Liver (tissue), 9 donors: Measurements from ENCODE around the gene SCLY. TPM values are rescaled to one million over a fixed set of nuclear protein-coding genes. Genes with fewer than 3 reads are reported as not detected.

ENCODE experiments used
- DNase-seq: peaks from one replicate; pipeline ENCODE4 v3.0.0-alpha.2; 2017; ENCODE audit warnings: low spot score
- H3K27ac ChIP-seq, 2 donors: one replicate each; pipeline ENCODE4 v1.7.0; 2013; ENCODE audit warnings: inconsistent platforms in 2 of 2, low read length in 2 of 2, control low read depth in 1 of 2, low read depth in 1 of 2, mild to moderate bottlenecking in 1 of 2
- H3K27me3 ChIP-seq, 4 donors: one replicate each; pipeline versions ENCODE4 v1.6.1 to v1.7.0; 2013; ENCODE audit warnings: low read length in 3 of 4, inconsistent platforms in 1 of 4, mild to moderate bottlenecking in 1 of 4, moderate library complexity in 1 of 4; ENCODE audit not compliant: control insufficient read depth in 4 of 4, insufficient read depth in 4 of 4
- H3K36me3 ChIP-seq, 4 donors: one replicate each; pipeline versions ENCODE4 v1.6.1 to v1.7.0; 2013; ENCODE audit warnings: low read length in 3 of 4, mild to moderate bottlenecking in 3 of 4, low read depth in 1 of 4, moderate library complexity in 1 of 4; ENCODE audit not compliant: control insufficient read depth in 4 of 4, insufficient read depth in 3 of 4
- H3K4me1 ChIP-seq, 4 donors: one replicate each; pipeline versions ENCODE4 v1.6.1 to v1.7.0; 2013; ENCODE audit warnings: low read length in 3 of 4, mild to moderate bottlenecking in 3 of 4, moderate library complexity in 1 of 4; ENCODE audit not compliant: control insufficient read depth in 4 of 4, insufficient read depth in 4 of 4
- H3K4me3 ChIP-seq, 3 donors: one replicate each; pipeline versions ENCODE4 v1.6.1 to v1.7.0; 2013; ENCODE audit warnings: low read length in 3 of 3, control low read depth in 1 of 3, low read depth in 1 of 3, mild to moderate bottlenecking in 1 of 3
- H3K9ac ChIP-seq, 2 donors: one replicate each; pipeline ENCODE4 v1.7.0; 2013; ENCODE audit warnings: low read length in 2 of 2, mild to moderate bottlenecking in 2 of 2, moderate library complexity in 2 of 2, control low read depth in 1 of 2, low read depth in 1 of 2
- H3K9me3 ChIP-seq, 4 donors: one replicate each; pipeline versions ENCODE4 v1.6.1 to v1.7.0; 2013; ENCODE audit warnings: low read length in 3 of 4; ENCODE audit not compliant: control insufficient read depth in 4 of 4
- EGR1 ChIP-seq, 2 donors: IDR thresholded peaks; 2 replicates each; pipeline ENCODE4 v1.6.1; 2016 to 2018; ENCODE audit warnings: antibody characterized with exemption in 2 of 2, low read depth in 2 of 2
- FOXA1 ChIP-seq: IDR thresholded peaks from 2 replicates; pipeline ENCODE4 v1.6.1; 2016; ENCODE audit warnings: antibody characterized with exemption
- FOXA2 ChIP-seq: IDR thresholded peaks from 2 replicates; pipeline ENCODE4 v1.6.1; 2016; ENCODE audit warnings: antibody characterized with exemption
- GABPA ChIP-seq, 2 donors: IDR thresholded peaks in 1 of 2; conservative IDR thresholded peaks in 1 of 2; 2 replicates each; pipeline ENCODE4 v1.6.1; 2016; ENCODE audit warnings: antibody characterized with exemption in 2 of 2, mild to moderate bottlenecking in 1 of 2, moderate library complexity in 1 of 2
- HNF4A ChIP-seq, 2 donors: conservative IDR thresholded peaks; 2 replicates each; pipeline ENCODE4 v1.6.1; 2016; ENCODE audit warnings: antibody characterized with exemption in 2 of 2, mild to moderate bottlenecking in 2 of 2
- HNF4G ChIP-seq: IDR thresholded peaks from 2 replicates; pipeline ENCODE4 v1.6.1; 2016; ENCODE audit warnings: antibody characterized with exemption
- JUND ChIP-seq, 2 donors: IDR thresholded peaks; 2 replicates each; pipeline ENCODE4 v1.6.1; 2016; ENCODE audit warnings: antibody characterized with exemption in 2 of 2
- NR2F2 ChIP-seq: IDR thresholded peaks from 2 replicates; pipeline ENCODE4 v1.6.1; 2016; ENCODE audit warnings: antibody characterized with exemption
- RAD21 ChIP-seq, 2 donors: IDR thresholded peaks; 2 replicates each; pipeline ENCODE4 v1.6.1; 2016; ENCODE audit warnings: antibody characterized with exemption in 2 of 2, mild to moderate bottlenecking in 2 of 2
- RXRA ChIP-seq, 2 donors: IDR thresholded peaks; 2 replicates each; pipeline ENCODE4 v1.6.1; 2017 to 2018; ENCODE audit warnings: antibody characterized with exemption in 2 of 2, mild to moderate bottlenecking in 1 of 2
- SP1 ChIP-seq: IDR thresholded peaks from 2 replicates; pipeline ENCODE4 v1.6.1; 2018; ENCODE audit warnings: antibody characterized with exemption, mild to moderate bottlenecking
- TAF1 ChIP-seq: conservative IDR thresholded peaks from 2 replicates; pipeline ENCODE4 v1.6.1; 2016; ENCODE audit warnings: antibody characterized with exemption, mild to moderate bottlenecking
- YY1 ChIP-seq: IDR thresholded peaks from 2 replicates; pipeline ENCODE4 v1.6.1; 2016; ENCODE audit warnings: antibody characterized with exemption, mild to moderate bottlenecking
- WGBS: extraction: QIAGEN DNeasy Blood & Tissue Kit; methylation state at CpG from one replicate; pipeline ENCODE4 v1.1.7; 2013; 5-methylcytosine and 5-hydroxymethylcytosine counted together
- polyA plus RNA-seq, 2 donors: library from polyadenylated mRNA; stranded (reverse) in 1 of 2; unstranded in 1 of 2; fragments of 200-250 nt in 1 of 2; fragments of >200 nt in 1 of 2; fragmentation: Nextera tagmentation in 1 of 2; extraction: Ambion mirVana in 1 of 2; gene quantifications; one replicate each; pipeline versions ENCODE4 v1.2.1 to v1.2.3, GENCODE V29; 2013 to 2015
- total RNA-seq, 2 donors: library from RNA; depleted of rRNA; stranded (reverse); fragments of >200 nt; gene quantifications; one replicate each; pipeline ENCODE4 v1.2.3, GENCODE V29; 2014
- TF ChIP-seq, protein P1 (sequence below): IDR thresholded peaks from 2 replicates; pipeline ENCODE4 v1.6.1; 2016; ENCODE audit warnings: antibody characterized with exemption
- TF ChIP-seq, protein P2 (sequence below): IDR thresholded peaks from 2 replicates; pipeline ENCODE4 v1.6.1; 2016; ENCODE audit warnings: antibody characterized with exemption, mild to moderate bottlenecking
- TF ChIP-seq, protein P3 (sequence below): IDR thresholded peaks from 2 replicates; pipeline ENCODE4 v1.6.1; 2016; ENCODE audit warnings: antibody characterized with exemption
- TF ChIP-seq, protein P4 (sequence below): fragments of 150-350 bp; IDR thresholded peaks from 2 replicates; pipeline ENCODE4 v1.5.1; 2017; ENCODE audit warnings: improper control_type of control experiment, low read depth, low read length; ENCODE audit not compliant: missing input control
- TF ChIP-seq, protein P5 (sequence below): IDR thresholded peaks from 2 replicates; pipeline ENCODE4 v1.6.1; 2016; ENCODE audit warnings: antibody characterized with exemption
- donor health status: healthy.
- donor health status: healthy.
- donor health status: healthy.
- donor health status: healthy.
- donor health status: healthy.

SCLY gene
- total and polyA plus RNA-seq, 4 donors: 21.6 to 39.2 (median 25.0) TPM

DNA sequence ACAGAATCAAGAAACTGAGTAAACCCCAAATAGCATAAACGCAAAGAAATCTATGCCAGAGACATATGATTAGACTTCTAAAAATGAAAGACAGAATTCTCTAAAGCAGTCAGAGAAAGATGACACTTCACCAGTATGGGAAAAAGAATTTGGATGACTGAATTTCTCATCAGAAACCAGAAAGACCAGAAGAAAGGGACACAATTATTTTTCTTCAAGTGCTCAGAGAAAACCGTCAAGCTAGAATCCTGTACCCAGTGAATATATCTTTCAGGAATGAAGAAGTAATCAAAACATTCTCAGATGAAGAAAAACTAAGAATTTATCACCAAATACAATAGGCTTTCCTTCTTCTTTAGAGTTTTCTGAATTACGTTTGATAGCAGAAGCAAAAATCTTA is 25.1 kb downstream of the SCLY start:
- H3K9ac ChIP-seq: no peak overlapping the region
- WGBS: 97% methylated on average over 3 of the region's 3 CpGs

DNA sequence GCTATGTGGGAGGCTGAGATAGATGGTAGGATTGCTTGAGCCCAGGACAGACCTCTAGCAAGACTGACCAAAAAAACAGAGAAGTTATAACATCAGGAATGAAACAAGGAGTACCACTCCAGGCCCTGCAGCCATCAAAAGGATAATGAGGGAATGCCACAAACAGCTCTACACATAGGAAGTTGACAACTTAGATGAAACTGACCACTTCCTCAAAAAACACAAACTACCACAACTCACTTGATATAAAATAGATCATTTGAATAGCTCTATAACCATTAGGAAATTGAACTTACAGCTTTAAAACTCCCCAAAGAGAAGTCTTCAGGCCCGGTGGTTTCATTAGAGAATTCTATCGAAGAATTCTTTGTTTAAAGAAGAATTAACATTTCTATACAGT is 26.4 kb downstream of the SCLY start:
- Histone ChIP-seq H3K4me3 (no peak overlapping the region), H3K36me3 (peaks cover 7 to 23% (median 20%) of the 10 kb centered on the region in 4 donors), H3K4me1 (no peaks in the 10 kb centered on the region), H3K9ac (no peak overlapping the region), H3K9me3 (no peaks in the 10 kb centered on the region), H3K27ac (no peak overlapping the region), H3K27me3 (no peaks in the 10 kb centered on the region)
- 88% methylated on average over 2 of the region's 2 CpGs for WGBS
- DNase-seq: no peak
- TF ChIP-seq RXRA (IDR thresholded peaks at IDR 0.05): no peak
- TF ChIP-seq HNF4G: no peak
- TF ChIP-seq HNF4A (conservative IDR thresholded peaks at IDR 0.05): no peak
- TF ChIP-seq NR2F2: no peak
- no peak for TF ChIP-seq TAF1
- TF ChIP-seq YY1: no peak

More for the DNA sequence above, 25.1 kb downstream of the SCLY start:
- peaks cover 11 to 31% (median 25%) of the 10 kb centered on the region in 4 donors for H3K36me3 ChIP-seq
- no peaks in the 10 kb centered on the region for H3K27me3 ChIP-seq
- no peak overlapping the region for H3K4me3 ChIP-seq
- H3K4me1 ChIP-seq: no peaks in the 10 kb centered on the region
- no peak overlapping the region for H3K27ac ChIP-seq
- no peaks in the 10 kb centered on the region for H3K9me3 ChIP-seq
- TF ChIP-seq GABPA (IDR thresholded peaks at IDR 0.05 in 1 of 2, conservative IDR thresholded peaks at IDR 0.05 in 1 of 2): no peak
- no peak for DNase-seq

DNA sequence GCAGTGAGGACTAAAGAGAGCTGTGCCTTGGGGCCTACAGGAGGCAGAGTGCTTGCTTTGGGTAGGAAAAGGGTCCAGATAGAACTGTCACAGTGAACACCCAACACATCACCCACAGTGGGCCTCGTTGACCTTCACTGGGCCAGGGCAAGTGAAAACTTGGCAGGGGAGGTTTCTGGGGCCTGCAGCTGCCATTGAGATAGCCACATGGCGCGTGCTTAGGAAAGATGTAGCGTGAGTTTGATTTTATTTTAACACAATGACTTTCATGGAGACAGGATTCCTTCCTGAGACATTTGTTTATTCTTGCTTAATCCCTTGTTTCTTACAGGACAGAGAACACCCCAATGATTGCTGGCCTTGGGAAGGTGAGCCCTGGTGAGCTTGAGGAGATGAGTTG is 30.1 kb downstream of the SCLY start:
- no peak overlapping the region for H3K27ac ChIP-seq
- no peaks in the 10 kb centered on the region for H3K27me3 ChIP-seq
- H3K9ac ChIP-seq: no peak overlapping the region
- H3K4me3 ChIP-seq: no peak overlapping the region
- H3K9me3 ChIP-seq: no peaks in the 10 kb centered on the region
- DNase-seq: no peak
- WGBS: 95% methylated on average over 4 of the region's 4 CpGs
- TF ChIP-seq, protein P1, sequence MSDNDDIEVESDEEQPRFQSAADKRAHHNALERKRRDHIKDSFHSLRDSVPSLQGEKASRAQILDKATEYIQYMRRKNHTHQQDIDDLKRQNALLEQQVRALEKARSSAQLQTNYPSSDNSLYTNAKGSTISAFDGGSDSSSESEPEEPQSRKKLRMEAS: no peak
- TF ChIP-seq RAD21 (IDR thresholded peaks at IDR 0.05) (no peak), SP1 (no peak), GABPA (IDR thresholded peaks at IDR 0.05 in 1 of 2, conservative IDR thresholded peaks at IDR 0.05 in 1 of 2) (no peak), JUND (IDR thresholded peaks at IDR 0.05) (no peak), RXRA (IDR thresholded peaks at IDR 0.05) (no peak), NR2F2 (no peak), EGR1 (IDR thresholded peaks at IDR 0.05; ENCODE audit: low read depth in 2 of 2) (no peak), FOXA1 (no peak), FOXA2 (no peak), TAF1 (no peak)
- TF ChIP-seq, protein P2, sequence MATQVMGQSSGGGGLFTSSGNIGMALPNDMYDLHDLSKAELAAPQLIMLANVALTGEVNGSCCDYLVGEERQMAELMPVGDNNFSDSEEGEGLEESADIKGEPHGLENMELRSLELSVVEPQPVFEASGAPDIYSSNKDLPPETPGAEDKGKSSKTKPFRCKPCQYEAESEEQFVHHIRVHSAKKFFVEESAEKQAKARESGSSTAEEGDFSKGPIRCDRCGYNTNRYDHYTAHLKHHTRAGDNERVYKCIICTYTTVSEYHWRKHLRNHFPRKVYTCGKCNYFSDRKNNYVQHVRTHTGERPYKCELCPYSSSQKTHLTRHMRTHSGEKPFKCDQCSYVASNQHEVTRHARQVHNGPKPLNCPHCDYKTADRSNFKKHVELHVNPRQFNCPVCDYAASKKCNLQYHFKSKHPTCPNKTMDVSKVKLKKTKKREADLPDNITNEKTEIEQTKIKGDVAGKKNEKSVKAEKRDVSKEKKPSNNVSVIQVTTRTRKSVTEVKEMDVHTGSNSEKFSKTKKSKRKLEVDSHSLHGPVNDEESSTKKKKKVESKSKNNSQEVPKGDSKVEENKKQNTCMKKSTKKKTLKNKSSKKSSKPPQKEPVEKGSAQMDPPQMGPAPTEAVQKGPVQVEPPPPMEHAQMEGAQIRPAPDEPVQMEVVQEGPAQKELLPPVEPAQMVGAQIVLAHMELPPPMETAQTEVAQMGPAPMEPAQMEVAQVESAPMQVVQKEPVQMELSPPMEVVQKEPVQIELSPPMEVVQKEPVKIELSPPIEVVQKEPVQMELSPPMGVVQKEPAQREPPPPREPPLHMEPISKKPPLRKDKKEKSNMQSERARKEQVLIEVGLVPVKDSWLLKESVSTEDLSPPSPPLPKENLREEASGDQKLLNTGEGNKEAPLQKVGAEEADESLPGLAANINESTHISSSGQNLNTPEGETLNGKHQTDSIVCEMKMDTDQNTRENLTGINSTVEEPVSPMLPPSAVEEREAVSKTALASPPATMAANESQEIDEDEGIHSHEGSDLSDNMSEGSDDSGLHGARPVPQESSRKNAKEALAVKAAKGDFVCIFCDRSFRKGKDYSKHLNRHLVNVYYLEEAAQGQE: no peak
- TF ChIP-seq, protein P3, sequence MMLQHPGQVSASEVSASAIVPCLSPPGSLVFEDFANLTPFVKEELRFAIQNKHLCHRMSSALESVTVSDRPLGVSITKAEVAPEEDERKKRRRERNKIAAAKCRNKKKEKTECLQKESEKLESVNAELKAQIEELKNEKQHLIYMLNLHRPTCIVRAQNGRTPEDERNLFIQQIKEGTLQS: no peak
- TF ChIP-seq, protein P4, sequence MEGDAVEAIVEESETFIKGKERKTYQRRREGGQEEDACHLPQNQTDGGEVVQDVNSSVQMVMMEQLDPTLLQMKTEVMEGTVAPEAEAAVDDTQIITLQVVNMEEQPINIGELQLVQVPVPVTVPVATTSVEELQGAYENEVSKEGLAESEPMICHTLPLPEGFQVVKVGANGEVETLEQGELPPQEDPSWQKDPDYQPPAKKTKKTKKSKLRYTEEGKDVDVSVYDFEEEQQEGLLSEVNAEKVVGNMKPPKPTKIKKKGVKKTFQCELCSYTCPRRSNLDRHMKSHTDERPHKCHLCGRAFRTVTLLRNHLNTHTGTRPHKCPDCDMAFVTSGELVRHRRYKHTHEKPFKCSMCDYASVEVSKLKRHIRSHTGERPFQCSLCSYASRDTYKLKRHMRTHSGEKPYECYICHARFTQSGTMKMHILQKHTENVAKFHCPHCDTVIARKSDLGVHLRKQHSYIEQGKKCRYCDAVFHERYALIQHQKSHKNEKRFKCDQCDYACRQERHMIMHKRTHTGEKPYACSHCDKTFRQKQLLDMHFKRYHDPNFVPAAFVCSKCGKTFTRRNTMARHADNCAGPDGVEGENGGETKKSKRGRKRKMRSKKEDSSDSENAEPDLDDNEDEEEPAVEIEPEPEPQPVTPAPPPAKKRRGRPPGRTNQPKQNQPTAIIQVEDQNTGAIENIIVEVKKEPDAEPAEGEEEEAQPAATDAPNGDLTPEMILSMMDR: no peak
- TF ChIP-seq, protein P5, sequence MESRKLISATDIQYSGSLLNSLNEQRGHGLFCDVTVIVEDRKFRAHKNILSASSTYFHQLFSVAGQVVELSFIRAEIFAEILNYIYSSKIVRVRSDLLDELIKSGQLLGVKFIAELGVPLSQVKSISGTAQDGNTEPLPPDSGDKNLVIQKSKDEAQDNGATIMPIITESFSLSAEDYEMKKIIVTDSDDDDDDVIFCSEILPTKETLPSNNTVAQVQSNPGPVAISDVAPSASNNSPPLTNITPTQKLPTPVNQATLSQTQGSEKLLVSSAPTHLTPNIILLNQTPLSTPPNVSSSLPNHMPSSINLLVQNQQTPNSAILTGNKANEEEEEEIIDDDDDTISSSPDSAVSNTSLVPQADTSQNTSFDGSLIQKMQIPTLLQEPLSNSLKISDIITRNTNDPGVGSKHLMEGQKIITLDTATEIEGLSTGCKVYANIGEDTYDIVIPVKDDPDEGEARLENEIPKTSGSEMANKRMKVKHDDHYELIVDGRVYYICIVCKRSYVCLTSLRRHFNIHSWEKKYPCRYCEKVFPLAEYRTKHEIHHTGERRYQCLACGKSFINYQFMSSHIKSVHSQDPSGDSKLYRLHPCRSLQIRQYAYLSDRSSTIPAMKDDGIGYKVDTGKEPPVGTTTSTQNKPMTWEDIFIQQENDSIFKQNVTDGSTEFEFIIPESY: no peak
- H3K4me1 ChIP-seq: no peaks in the 10 kb centered on the region
- peaks cover 0 to 12% (median 3%) of the 10 kb centered on the region in 4 donors for H3K36me3 ChIP-seq
